GM23338 (cell line): ENCODE results near the gene PPIL1. TPM values are rescaled to one million over a fixed set of nuclear protein-coding genes. Genes with fewer than 3 reads are reported as not detected.

ENCODE experiments used
- ATAC-seq: fragments of 200-7000 bp; cut with Tn5 transposase; 3 replicates; pipeline ENCODE4 v1.9.1; 2020
- DNase-seq: peaks from one replicate; pipeline ENCODE4 v3.0.0-alpha.2; 2015; ENCODE audit warnings: low spot score
- H2AFZ ChIP-seq: fragments of 200-600 bp; sonication (generic); 2 replicates; pipeline ENCODE4 v1.8.0; 2016; ENCODE audit warnings: antibody characterized with exemption, mild to moderate bottlenecking, moderate library complexity
- H3F3A ChIP-seq: fragments of 200-600 bp; sonication (generic); replicated peaks from 2 replicates; pipeline ENCODE4 v1.8.0; 2017; ENCODE audit warnings: antibody characterized with exemption, mixed run types, low read depth
- H3K27ac ChIP-seq: fragments of 200-600 bp; sonication (generic); 2 replicates; pipeline ENCODE4 v1.6.1; 2016; ENCODE audit warnings: low read depth
- H3K27me3 ChIP-seq: fragments of 200-600 bp; sonication (generic); 2 replicates; pipeline ENCODE4 v1.8.0; 2016; ENCODE audit warnings: mild to moderate bottlenecking, mixed run types, moderate library complexity; ENCODE audit not compliant: insufficient read depth
- H3K36me3 ChIP-seq: fragments of 200-600 bp; sonication (generic); 2 replicates; pipeline ENCODE4 v1.8.0; 2016; ENCODE audit warnings: mild to moderate bottlenecking; ENCODE audit not compliant: insufficient read depth
- H3K4me1 ChIP-seq: fragments of 200-600 bp; sonication (generic); 2 replicates; pipeline ENCODE4 v1.8.0; 2016; ENCODE audit warnings: mild to moderate bottlenecking, moderate library complexity; ENCODE audit not compliant: insufficient read depth
- H3K4me2 ChIP-seq: fragments of 200-600 bp; sonication (generic); 2 replicates; pipeline ENCODE4 v1.7.1; 2017; ENCODE audit warnings: mixed run types
- H3K4me3 ChIP-seq: fragments of 200-600 bp; sonication (generic); 2 replicates; pipeline ENCODE4 v1.6.1; 2016; ENCODE audit warnings: mixed run types
- H3K79me2 ChIP-seq: fragments of 200-600 bp; sonication (generic); replicated peaks from 2 replicates; pipeline ENCODE4 v1.8.0; 2017; ENCODE audit warnings: mild to moderate bottlenecking; ENCODE audit not compliant: insufficient read depth
- H3K9me2 ChIP-seq: fragments of 200-600 bp; sonication (generic); 2 replicates; pipeline ENCODE4 v1.8.0; 2017; ENCODE audit not compliant: insufficient read depth
- H4K20me1 ChIP-seq: fragments of 200-600 bp; sonication (generic); replicated peaks from 2 replicates; pipeline ENCODE4 v1.8.0; 2017; ENCODE audit warnings: mild to moderate bottlenecking; ENCODE audit not compliant: insufficient read depth
- H3K27ac Mint-ChIP-seq: 2 replicates; pipeline ENCODE4 v1.8.0; 2020; ENCODE audit warnings: inconsistent platforms, mild to moderate bottlenecking, moderate library complexity, mixed read lengths
- H3K27me3 Mint-ChIP-seq: 3 replicates; pipeline ENCODE4 v1.8.0; 2022; ENCODE audit warnings: low read depth, mild to moderate bottlenecking, moderate library complexity, mixed read lengths, inconsistent platforms; ENCODE audit not compliant: insufficient read depth, poor library complexity
- H3K36me3 Mint-ChIP-seq: 3 replicates; pipeline ENCODE4 v1.8.0; 2021; ENCODE audit warnings: low read depth, mild to moderate bottlenecking, inconsistent platforms, moderate library complexity, mixed read lengths
- H3K4me1 Mint-ChIP-seq: 3 replicates; pipeline ENCODE4 v1.8.0; 2020; ENCODE audit warnings: mild to moderate bottlenecking, inconsistent platforms, mixed read lengths
- H3K4me3 Mint-ChIP-seq: 3 replicates; pipeline ENCODE4 v1.8.0; 2021; ENCODE audit warnings: moderate library complexity, mild to moderate bottlenecking, inconsistent platforms, mixed read lengths
- H3K9me3 Mint-ChIP-seq: 3 replicates; pipeline ENCODE4 v1.8.0; 2020; ENCODE audit warnings: moderate library complexity, mild to moderate bottlenecking, inconsistent platforms, mixed read lengths
- CTCF ChIP-seq, 2 experiments: fragments of 200-600 bp in 1 of 2; sonication (generic) in 1 of 2; conservative IDR thresholded peaks; 2 replicates each; pipeline versions ENCODE4 v1.5.1 to v1.6.1; 2016 to 2017; ENCODE audit warnings: antibody characterized with exemption in 2 of 2, low read depth in 2 of 2, mild to moderate bottlenecking in 2 of 2, moderate library complexity in 1 of 2
- EZH2phosphoT487 ChIP-seq: fragments of 200-600 bp; sonication (generic); IDR thresholded peaks from one replicate; pipeline ENCODE4 v1.8.1; 2018; ENCODE audit warnings: antibody characterized with exemption; ENCODE audit not compliant: unreplicated experiment
- JUNB ChIP-seq: IDR thresholded peaks from one replicate; pipeline ENCODE4 v1.6.1; 2016; ENCODE audit warnings: antibody characterized with exemption; ENCODE audit not compliant: unreplicated experiment
- NANOG ChIP-seq: IDR thresholded peaks from 2 replicates; pipeline ENCODE4 v1.6.1; 2016; ENCODE audit warnings: antibody characterized with exemption, borderline replicate concordance
- REST ChIP-seq: IDR thresholded peaks from one replicate; pipeline ENCODE4 v1.6.1; 2018; ENCODE audit warnings: antibody characterized with exemption; ENCODE audit not compliant: unreplicated experiment
- ZNF114 ChIP-seq: fragments of 250-450 bp; sonication (Bioruptor Pico); IDR thresholded peaks from 2 replicates; pipeline ENCODE4 v1.5.0; 2020; ENCODE audit warnings: mild to moderate bottlenecking, moderate library complexity
- ZNF462 ChIP-seq: fragments of 250-450 bp; sonication (Bioruptor Pico); IDR thresholded peaks from 2 replicates; pipeline ENCODE4 v1.5.0; 2020; ENCODE audit warnings: mild to moderate bottlenecking, moderate library complexity
- polyA plus RNA-seq: library from polyadenylated mRNA; unstranded; fragments of >200 nt; fragmentation: Nextera tagmentation; extraction: Ambion mirVana; gene quantifications from 2 replicates; pipeline ENCODE4 v1.2.1, GENCODE V29; 2016
- total RNA-seq: library from RNA; depleted of rRNA; stranded (reverse); fragments of >200 nt; shearing (Covaris generic); gene quantifications from 2 replicates; pipeline ENCODE4 v1.2.3, GENCODE V29; 2014

PPIL1 gene
- total and polyA plus RNA-seq, 2 experiments from 2014 or later: 57.3 to 79.4 TPM

- Mint-ChIP-seq H3K4me3 (no peak overlapping the region), H3K27me3 (peaks cover 9% of the 10 kb centered on the region), H3K27ac (no peak overlapping the region), H3K4me1 (peaks cover 8% of the 10 kb centered on the region), H3K36me3 (no peaks in the 10 kb centered on the region), H3K9me3 (no peaks in the 10 kb centered on the region)
- Histone ChIP-seq H2AFZ (no peak overlapping the region), H3K79me2 (no peaks in the 10 kb centered on the region), H3K36me3 (no peaks in the 10 kb centered on the region), H3K9me2 (no peaks in the 10 kb centered on the region), H3K27me3 (no peaks in the 10 kb centered on the region), H3K4me3 (no peak overlapping the region), H4K20me1 (no peaks in the 10 kb centered on the region), H3K4me2 (no peak overlapping the region), H3F3A (no peaks in the 10 kb centered on the region), H3K4me1 (no peaks in the 10 kb centered on the region), H3K27ac (no peak overlapping the region)
- DNase-seq (no peak), ATAC-seq (no peak)
- TF ChIP-seq ZNF114 (no peak), ZNF462 (CRISPR knock-in tag) (no peak), EZH2phosphoT487 (no peak), JUNB (no peak), CTCF (conservative IDR thresholded peaks at IDR 0.05; ENCODE audit: low read depth in 2 of 2) (no peak), REST (no peak), NANOG (no peak)
Measured at GRCh38 chr6:36913082-36913481, 38.5 kb upstream of the PPIL1 start.
